Heart right ventricle (tissue), 16 donors: ENCODE data around the gene BPIFB3. TPM values are rescaled to one million over a fixed set of nuclear protein-coding genes. Genes with fewer than 3 reads are reported as not detected.
"Not testable (repeated sequence)": the region's sequence is repeated elsewhere in the genome, so short reads cannot be mapped to it uniquely, and the experiment has no call there.

Experiments used
- ATAC-seq, 8 donors: fragments of 200-7000 bp; cut with Tn5 transposase; one replicate each; pipeline ENCODE4 v1.9.1; 2020; ENCODE audit warnings: mild to moderate bottlenecking in 8 of 8, moderate library complexity in 8 of 8, moderate number of reproducible peaks in 1 of 8
- DNase-seq, 2 donors: peaks; one replicate each; pipeline ENCODE4 v3.0.0-alpha.2; 2020
- H3K27ac ChIP-seq, 10 donors: fragments of 200-600 bp; sonication (generic) in 2 of 10; one replicate each; pipeline versions ENCODE4 v1.5.0 to v1.8.0; 2020 to 2022; ENCODE audit warnings: mild to moderate bottlenecking in 3 of 10
- H3K27me3 ChIP-seq, 7 donors: fragments of 200-600 bp; one replicate each; pipeline ENCODE4 v1.8.0; 2021 to 2022; ENCODE audit warnings: mild to moderate bottlenecking in 2 of 7
- H3K36me3 ChIP-seq, 9 donors: fragments of 200-600 bp; sonication (generic) in 1 of 9; one replicate each; pipeline versions ENCODE4 v1.5.0 to v1.8.0; 2020 to 2022; ENCODE audit warnings: mild to moderate bottlenecking in 2 of 9
- H3K4me1 ChIP-seq, 9 donors: fragments of 200-600 bp; sonication (generic) in 1 of 9; one replicate each; pipeline versions ENCODE4 v1.5.0 to v1.8.0; 2020 to 2022; ENCODE audit warnings: mild to moderate bottlenecking in 4 of 9
- H3K4me3 ChIP-seq, 10 donors: fragments of 200-600 bp; sonication (generic) in 2 of 10; one replicate each; pipeline versions ENCODE4 v1.5.0 to v1.8.0; 2020 to 2022; ENCODE audit warnings: mild to moderate bottlenecking in 7 of 10, moderate library complexity in 2 of 10
- H3K9me3 ChIP-seq, 11 donors: fragments of 200-600 bp in 10 of 11; sonication (generic) in 2 of 11; one replicate each; pipeline versions ENCODE4 v1.5.0 to v1.8.0; 2013 to 2022; ENCODE audit warnings: mild to moderate bottlenecking in 2 of 11, control low read depth in 1 of 11, moderate library complexity in 1 of 11
- CTCF ChIP-seq, 9 donors: fragments of 200-600 bp; sonication (generic) in 2 of 9; IDR thresholded peaks; one replicate each; pipeline versions ENCODE4 v1.5.0 to v1.8.0; 2021 to 2022; ENCODE audit warnings: antibody characterized with exemption in 9 of 9, mild to moderate bottlenecking in 5 of 9, moderate library complexity in 1 of 9
- WGBS, 2 donors: extraction: QIAGEN DNeasy Blood & Tissue Kit; methylation state at CpG; one replicate each; pipeline ENCODE4 v1.1.7; 2013; ENCODE audit warnings: inconsistent platforms in 1 of 2; 5-methylcytosine and 5-hydroxymethylcytosine counted together
- intact Hi-C, 10 donors: fragments of 100-400 bp; cut with DNase I; formaldehyde crosslinking; loops; one replicate each; pipeline versions ENCODE4 v1.11.1 to v1.14.2; 2022
- polyA plus RNA-seq, 2 donors: library from polyadenylated mRNA; stranded (reverse); fragments of 200-250 nt; gene quantifications; one replicate each; pipeline ENCODE4 v1.2.3, GENCODE V29; 2013
- total RNA-seq, 10 donors: library from RNA; stranded (reverse); fragmentation: NEBNext Ultra II Directional in 3 of 10; extraction: Animal tissue kit (Norgen Biotek cat#: 25700) in 3 of 10; gene quantifications; one replicate each; pipeline versions ENCODE4 v1.2.1 to v1.2.4, GENCODE V29; 2021 to 2023
- donor health status: Arrhythmogenic right ventricular cardiomyopathy.
- donor health status: ischemic (EF 13 %, LVEDD 7.1; RV severe dilation, severe dysfunction).
- donor health status: healthy with polysubstance abuse.
- donor health status: DM: no; HTN: yes; CAD: no.
- donor health status: DM: no; HTN: no; CAD: no.
- donor health status: ischemic (EF 25% LVEDD 6.9; RV normal size, moderate dysfunction).
- donor health status: ischemic (EF 25% LVEDD 5.7; RV mildly dilated, moderate dysfunction).
- donor health status: healthy.
- donor health status: DM: yes; HTN: yes; CAD: no.
- donor health status: Ischemic cardiomyopathy.
- donor health status: ischemic (EF 35%, LVEDD 5.7; RV mildly dilated, moderate dysfunction).
- donor health status: nonischemic (EF 11% LVEDD 7.7; RV severe dilation, severe dysfunction).
- donor health status: DM: yes; HTN: yes; CAD: no.
- donor health status: PGD.
- donor health status: ischemic (EF 29% LVEDD 5.4; RV normal size, mild dysfunction).
- donor health status: nonischemic (EF 23%, LVEDD 6.1; RV moderate dilation, normal function).

The BPIFB3 gene
- total and polyA plus RNA-seq, 12 donors, result not detected

- WGBS, 2 donors, result 64 to 74% methylated on average over 1 of the region's 1 CpG
- ATAC-seq (no peak), DNase-seq (no peak)
- TF ChIP-seq CTCF (IDR thresholded peaks at IDR 0.05), result no peak
- intact Hi-C loops, result no loop called here
- peaks cover 0 to 25% (median 11%) of the 10 kb centered on the region in 11 donors for H3K9me3 ChIP-seq
- no peak overlapping the region for H3K4me3 ChIP-seq
- no peaks in the 10 kb centered on the region for H3K36me3 ChIP-seq
- H3K27me3 ChIP-seq, result peaks cover 0 to 2% (median 0%) of the 10 kb centered on the region in 7 donors
- no peak overlapping the region for H3K27ac ChIP-seq
- no peaks in the 10 kb centered on the region for H3K4me1 ChIP-seq
Observed at GRCh38 chr20:33043731-33044181, 9.9 kb upstream of the BPIFB3 start.

- H3K4me3 ChIP-seq, H3K36me3 ChIP-seq, H3K4me1 ChIP-seq, ATAC-seq, DNase-seq, H3K27me3 ChIP-seq, intact Hi-C loops, H3K27ac ChIP-seq: not testable (repeated sequence)
- WGBS, 2 donors, result 75 to 82% methylated on average over 15 of the region's 15 CpGs
- H3K9me3 ChIP-seq, result peaks cover 0 to 25% (median 11%) of the 10 kb centered on the region in 11 donors
Observed at GRCh38 chr20:33045129-33045721, 8.5 kb upstream of the BPIFB3 start.

- Histone ChIP-seq H3K27ac (no peak overlapping the region), H3K27me3 (no peaks in the 10 kb centered on the region), H3K9me3 (peaks cover 0 to 25% (median 11%) of the 10 kb centered on the region in 11 donors), H3K4me3 (no peak overlapping the region), H3K36me3 (no peaks in the 10 kb centered on the region), H3K4me1 (no peaks in the 10 kb centered on the region)
- ATAC-seq (no peak), DNase-seq (no peak)
- intact Hi-C loops, result no loop called here
- 73 to 79% methylated on average over 3 of the region's 3 CpGs for WGBS, 2 donors
- TF ChIP-seq CTCF (IDR thresholded peaks at IDR 0.05), result no peak
Observed at GRCh38 chr20:33046412-33046811, 7.3 kb upstream of the BPIFB3 start.

- no peak for TF ChIP-seq CTCF (IDR thresholded peaks at IDR 0.05)
- peaks cover 0 to 20% (median 0%) of the 10 kb centered on the region in 7 donors for H3K27me3 ChIP-seq
- DNase-seq, result no peak
- H3K27ac ChIP-seq, result no peak overlapping the region
- peaks cover 0 to 6% (median 0%) of the 10 kb centered on the region in 11 donors for H3K9me3 ChIP-seq
- no peak overlapping the region for H3K4me3 ChIP-seq
- H3K4me1 ChIP-seq, result no peaks in the 10 kb centered on the region
- H3K36me3 ChIP-seq, result no peaks in the 10 kb centered on the region
- intact Hi-C loops, result loop anchor here in 2 of 10 donors (2.0 to 10.0 kb wide), 2 partner anchors 49 to 667 kb away; no protein-coding TSS in a partner anchor
- ATAC-seq, result no peak
- 67 to 85% methylated on average over 4 of the region's 4 CpGs for WGBS, 2 donors
Observed at GRCh38 chr20:33051333-33051732, 2.4 kb upstream of the BPIFB3 start.

GRCh38 chr20:33054381-33054780 is 678 bp downstream of the BPIFB3 start:
- H3K36me3 ChIP-seq, result no peaks in the 10 kb centered on the region
- TF ChIP-seq CTCF (IDR thresholded peaks at IDR 0.05), result no peak
- DNase-seq (no peak), ATAC-seq (no peak)
- intact Hi-C loops, result loop anchor here in 1 of 10 donors (10.0 kb wide), 1 partner anchor 670 kb away; no protein-coding TSS in a partner anchor
- 69 to 79% methylated on average over 7 of the region's 7 CpGs for whole genome bisulfite sequencing, 2 donors
- peaks cover 0 to 20% (median 0%) of the 10 kb centered on the region in 7 donors for H3K27me3 ChIP-seq
- no peaks in the 10 kb centered on the region for H3K4me1 ChIP-seq
- no peaks in the 10 kb centered on the region for H3K9me3 ChIP-seq
- H3K4me3 ChIP-seq, result no peak overlapping the region
- no peak overlapping the region for H3K27ac ChIP-seq
